Effector memory CD4-positive, alpha-beta T cell (primary cell): ENCODE data around the gene TMEM74B.

Experiments
- DNase-seq, 3 donors: peaks; one replicate each; pipeline ENCODE4 v3.0.0-alpha.2; 2020
- H3K27ac ChIP-seq: 2 replicates; pipeline ENCODE4 v1.7.0; 2013; ENCODE audit warnings: mild to moderate bottlenecking, low read length, moderate library complexity; ENCODE audit not compliant: insufficient read depth, poor library complexity, severe bottlenecking
- H3K27me3 ChIP-seq: replicated peaks from 2 replicates; pipeline ENCODE4 v1.7.0; 2013; ENCODE audit warnings: mild to moderate bottlenecking, low read length; ENCODE audit not compliant: insufficient read depth, control insufficient read depth, poor library complexity, severe bottlenecking
- H3K36me3 ChIP-seq: 2 replicates; pipeline ENCODE4 v1.7.0; 2013; ENCODE audit warnings: mild to moderate bottlenecking, low read length, moderate library complexity; ENCODE audit not compliant: control insufficient read depth, insufficient read depth
- H3K4me1 ChIP-seq: 2 replicates; pipeline ENCODE4 v1.7.0; 2013; ENCODE audit warnings: low read length, mild to moderate bottlenecking; ENCODE audit not compliant: control insufficient read depth, insufficient read depth, poor library complexity, severe bottlenecking
- H3K4me3 ChIP-seq: 2 replicates; pipeline ENCODE4 v1.7.0; 2013; ENCODE audit warnings: low read length, low read depth, mild to moderate bottlenecking; ENCODE audit not compliant: insufficient read depth, poor library complexity, severe bottlenecking
- H3K9me3 ChIP-seq: 2 replicates; pipeline ENCODE4 v1.7.0; 2013; ENCODE audit warnings: mild to moderate bottlenecking, low read length, moderate library complexity; ENCODE audit not compliant: control insufficient read depth

TMEM74B gene

DNA sequence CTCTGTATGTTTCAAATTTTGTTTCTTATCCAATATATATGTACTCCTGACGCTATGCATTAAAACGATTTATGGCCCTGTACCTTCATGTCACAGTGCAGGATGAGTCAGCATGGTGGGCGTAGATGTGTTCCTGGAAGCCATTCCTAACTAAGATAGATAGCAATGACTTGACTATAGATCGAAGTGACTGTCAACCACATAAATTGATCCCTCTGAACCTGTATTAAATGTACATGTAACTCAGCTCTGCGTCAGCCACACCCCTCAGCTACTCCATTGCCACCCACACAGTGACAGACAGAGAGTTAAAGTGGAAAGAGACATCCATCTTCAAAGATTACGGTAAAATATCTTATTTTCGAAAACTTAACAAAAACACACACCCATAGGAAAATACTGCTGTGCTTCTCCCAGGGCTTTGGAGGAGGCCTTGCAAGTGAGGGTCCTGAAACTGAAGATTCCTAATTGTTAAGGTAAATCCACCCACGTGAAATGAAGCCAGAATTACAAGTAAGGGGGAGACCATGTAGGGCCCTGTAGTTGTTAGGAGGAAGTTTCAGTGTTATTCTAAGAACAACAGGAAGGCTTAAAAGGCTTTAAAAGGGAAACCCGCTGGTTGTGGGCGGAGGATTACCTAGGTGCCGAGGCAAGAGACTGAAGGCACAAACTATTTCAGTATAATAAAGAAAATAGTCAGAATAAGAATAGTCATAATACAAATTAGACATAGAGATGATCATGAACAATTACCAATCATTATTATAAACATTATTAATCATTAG is 30.8 kb upstream of the TMEM74B start:
- Histone ChIP-seq H3K36me3 (no peaks in the 10 kb centered on the region), H3K4me3 (no peak overlapping the region), H3K27me3 (no peaks in the 10 kb centered on the region), H3K27ac (no peak overlapping the region), H3K4me1 (peaks cover 2% of the 10 kb centered on the region), H3K9me3 (no peaks in the 10 kb centered on the region)
- DNase-seq: no peak

DNA sequence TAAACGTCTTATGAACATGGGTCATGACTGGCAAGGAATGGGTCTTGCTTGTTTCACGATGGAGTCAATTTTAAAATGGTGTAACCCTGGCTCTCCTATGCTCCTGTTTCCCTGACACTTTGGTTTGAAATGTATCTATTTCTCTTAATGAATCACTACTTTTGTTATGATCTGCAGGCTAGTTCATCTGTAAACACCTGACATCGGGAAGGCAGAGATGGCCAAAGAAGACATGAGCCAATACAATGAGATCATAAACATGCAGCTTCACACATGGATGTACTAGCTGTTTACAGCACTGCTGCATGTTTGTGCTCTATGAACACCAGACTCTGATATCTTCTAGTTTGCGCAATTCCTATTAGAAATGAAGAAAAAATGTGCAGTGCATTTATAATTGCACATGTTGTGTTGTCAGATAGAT is 30.1 kb upstream of the TMEM74B start:
- H3K27me3 ChIP-seq: no peaks in the 10 kb centered on the region
- no peak for DNase-seq
- no peak overlapping the region for H3K4me3 ChIP-seq
- no peaks in the 10 kb centered on the region for H3K36me3 ChIP-seq
- H3K9me3 ChIP-seq: no peaks in the 10 kb centered on the region
- peaks cover 2% of the 10 kb centered on the region for H3K4me1 ChIP-seq
- H3K27ac ChIP-seq: no peak overlapping the region

DNA sequence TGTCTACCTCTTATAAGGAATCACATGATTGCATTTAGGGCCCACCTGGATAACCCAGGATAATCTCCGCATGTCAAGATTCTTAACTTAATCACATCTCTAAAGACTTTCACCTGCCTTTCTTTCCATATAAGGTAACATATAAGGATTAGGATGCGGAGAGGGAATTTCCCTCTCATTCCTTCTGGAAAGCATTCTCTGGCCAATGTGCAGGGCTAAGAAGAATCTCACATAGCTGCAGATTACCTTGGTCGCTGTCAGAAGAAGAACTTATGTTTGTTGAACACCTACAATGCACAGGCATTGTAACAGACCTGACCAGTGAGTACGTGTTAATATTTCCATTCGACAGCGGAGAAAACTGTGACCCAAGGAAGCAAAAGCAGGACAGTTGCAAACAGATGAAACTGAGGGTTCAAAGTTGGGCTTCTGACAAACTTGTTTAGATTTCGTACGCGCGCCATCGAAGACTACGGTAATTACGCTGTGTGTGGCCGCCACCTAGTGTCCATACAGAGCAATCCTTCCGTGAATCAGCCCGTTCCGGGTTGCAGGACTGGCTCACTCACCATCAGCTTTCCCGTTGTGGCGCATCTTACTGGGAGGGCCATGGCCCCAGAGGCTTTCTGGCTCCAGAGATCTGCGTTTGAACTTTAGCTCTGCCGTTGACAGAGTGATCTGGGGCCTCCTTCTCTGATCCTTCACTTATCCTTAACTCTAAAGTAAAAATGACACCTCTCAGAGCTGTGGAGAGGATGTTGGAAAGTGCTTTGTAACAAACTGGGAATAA is 28.0 kb upstream of the TMEM74B start:
- H3K36me3 ChIP-seq: no peaks in the 10 kb centered on the region
- peak; percentile 20 to 44 (median 33) for DNase-seq
- peaks cover 2% of the 10 kb centered on the region for H3K4me1 ChIP-seq
- no peaks in the 10 kb centered on the region for H3K9me3 ChIP-seq
- no peaks in the 10 kb centered on the region for H3K27me3 ChIP-seq
- no peak overlapping the region for H3K27ac ChIP-seq
- no peak overlapping the region for H3K4me3 ChIP-seq

DNA sequence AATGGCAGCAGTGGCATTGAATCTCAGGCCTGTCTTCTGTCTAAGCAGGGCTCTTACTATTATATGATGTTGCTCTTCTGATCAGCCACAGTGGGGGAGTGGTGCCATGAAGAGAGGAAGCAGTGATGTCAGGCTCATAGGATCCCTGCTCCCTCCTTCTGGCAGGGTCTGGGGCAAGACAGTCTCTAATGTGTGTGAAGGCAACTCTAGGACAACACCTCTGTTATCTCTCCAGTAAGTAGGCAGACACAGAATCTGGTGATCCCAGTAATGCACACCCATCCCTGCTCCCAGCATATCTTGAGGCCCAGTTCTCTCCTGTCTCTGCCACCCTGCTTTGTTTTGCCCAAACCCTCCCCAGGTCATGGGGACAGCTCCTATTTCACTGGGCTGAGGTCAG is 27.2 kb upstream of the TMEM74B start:
- Histone ChIP-seq H3K4me1 (peaks cover 2% of the 10 kb centered on the region), H3K27me3 (no peaks in the 10 kb centered on the region), H3K9me3 (no peaks in the 10 kb centered on the region), H3K4me3 (no peak overlapping the region), H3K27ac (no peak overlapping the region), H3K36me3 (no peaks in the 10 kb centered on the region)
- DNase-seq: no peak

DNA sequence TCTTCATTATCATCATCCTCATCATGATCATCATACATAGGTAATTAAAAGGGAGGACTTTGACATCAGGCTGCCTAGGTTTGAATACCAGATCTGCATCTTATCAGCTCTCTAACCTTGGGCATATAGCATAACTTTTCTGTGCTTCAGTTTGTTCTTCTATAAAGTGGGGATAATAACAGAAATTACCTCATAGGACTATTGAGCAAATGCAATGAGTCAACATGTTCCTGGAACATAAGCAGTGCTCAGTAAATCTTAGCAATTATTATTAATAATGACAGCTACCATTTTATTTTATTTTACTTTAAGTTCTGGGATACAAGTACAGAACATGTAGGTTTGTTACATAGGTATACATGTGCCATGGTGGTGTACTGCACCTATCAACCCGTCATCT is 25.7 kb upstream of the TMEM74B start:
- DNase-seq: no peak

DNA sequence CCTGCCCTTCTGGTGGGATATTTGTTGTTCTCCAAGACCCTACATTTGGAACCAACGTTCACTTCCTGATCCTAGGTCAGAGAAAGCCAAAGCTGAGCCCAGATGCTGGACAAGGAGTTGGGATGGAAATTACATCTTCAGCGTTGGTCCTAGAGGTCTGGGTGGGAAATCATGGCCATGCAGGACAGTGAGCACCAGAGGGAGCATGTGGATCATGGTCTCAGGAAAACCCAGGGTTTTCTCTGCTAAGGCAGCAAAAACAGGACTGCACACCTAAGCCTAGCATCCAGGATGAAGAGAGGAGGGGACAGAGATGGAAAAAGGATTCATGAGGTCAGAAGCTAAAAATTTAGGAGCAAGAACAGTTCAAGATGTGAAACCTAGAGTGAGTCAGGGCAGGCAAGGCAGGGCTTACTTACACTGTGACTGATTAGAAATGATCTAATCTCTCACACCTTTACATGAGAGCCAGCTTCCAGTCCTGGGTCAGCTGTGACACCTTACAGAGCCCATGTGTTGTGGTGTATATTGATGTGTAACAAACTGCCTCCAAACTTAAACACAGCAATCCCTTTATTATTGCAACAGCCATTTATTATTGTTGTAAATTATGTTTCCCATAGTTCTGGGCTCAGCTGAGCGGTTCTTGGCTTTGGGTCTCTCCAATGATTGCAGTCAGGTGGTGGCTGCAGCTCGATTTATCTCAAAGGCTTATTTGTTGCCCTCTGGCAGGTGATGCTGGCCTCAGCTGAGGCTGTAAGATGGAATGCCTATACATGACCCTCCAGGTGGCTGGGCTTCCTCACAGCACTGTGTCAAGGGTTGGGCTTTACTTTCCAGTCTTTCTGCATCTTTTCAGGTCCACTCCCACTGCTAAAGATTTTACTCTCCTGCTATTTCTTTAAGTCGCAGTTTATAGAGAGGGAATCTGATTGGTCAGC is 24.9 kb upstream of the TMEM74B start:
- no peaks in the 10 kb centered on the region for H3K36me3 ChIP-seq
- H3K4me1 ChIP-seq: peaks cover 2% of the 10 kb centered on the region
- no peak overlapping the region for H3K4me3 ChIP-seq
- no peak for DNase-seq
- H3K27me3 ChIP-seq: no peaks in the 10 kb centered on the region
- H3K9me3 ChIP-seq: no peaks in the 10 kb centered on the region
- no peak overlapping the region for H3K27ac ChIP-seq

More for the DNA sequence above, 25.7 kb upstream of the TMEM74B start:
- Histone ChIP-seq H3K4me3 (no peak overlapping the region), H3K9me3 (no peaks in the 10 kb centered on the region), H3K36me3 (no peaks in the 10 kb centered on the region), H3K27ac (no peak overlapping the region), H3K27me3 (no peaks in the 10 kb centered on the region), H3K4me1 (peaks cover 2% of the 10 kb centered on the region)

DNA sequence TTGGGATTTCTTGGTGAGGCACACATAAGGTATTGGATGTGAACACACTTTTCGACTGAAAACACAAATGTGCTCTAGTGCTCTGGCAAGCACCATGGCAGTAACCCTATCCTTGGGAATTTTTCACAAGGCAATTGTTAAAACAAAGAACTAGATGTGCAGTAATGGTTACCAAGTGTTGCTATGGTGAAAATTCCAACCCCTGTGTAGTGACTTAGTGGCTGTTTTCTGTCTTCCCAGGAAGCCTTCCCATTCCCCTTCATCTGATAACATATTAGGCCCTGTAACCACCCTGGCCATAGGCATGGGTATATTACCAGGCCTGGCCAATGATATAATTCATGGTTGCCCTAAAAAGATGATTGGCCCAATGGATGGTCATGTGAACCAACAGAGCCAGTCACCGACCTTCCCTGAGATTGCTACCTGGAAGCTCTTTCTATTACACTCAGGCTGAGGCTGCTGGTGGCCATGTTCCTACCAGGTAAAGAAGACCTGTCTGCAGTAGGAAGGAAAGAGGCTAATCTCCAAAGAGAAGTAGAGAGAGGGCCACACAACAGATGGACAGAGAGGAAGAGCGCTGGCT is 22.6 kb upstream of the TMEM74B start:
- no peak overlapping the region for H3K4me3 ChIP-seq
- no peaks in the 10 kb centered on the region for H3K36me3 ChIP-seq
- H3K4me1 ChIP-seq: no peaks in the 10 kb centered on the region
- no peaks in the 10 kb centered on the region for H3K9me3 ChIP-seq
- DNase-seq: no peak
- H3K27me3 ChIP-seq: no peaks in the 10 kb centered on the region
- no peak overlapping the region for H3K27ac ChIP-seq

DNA sequence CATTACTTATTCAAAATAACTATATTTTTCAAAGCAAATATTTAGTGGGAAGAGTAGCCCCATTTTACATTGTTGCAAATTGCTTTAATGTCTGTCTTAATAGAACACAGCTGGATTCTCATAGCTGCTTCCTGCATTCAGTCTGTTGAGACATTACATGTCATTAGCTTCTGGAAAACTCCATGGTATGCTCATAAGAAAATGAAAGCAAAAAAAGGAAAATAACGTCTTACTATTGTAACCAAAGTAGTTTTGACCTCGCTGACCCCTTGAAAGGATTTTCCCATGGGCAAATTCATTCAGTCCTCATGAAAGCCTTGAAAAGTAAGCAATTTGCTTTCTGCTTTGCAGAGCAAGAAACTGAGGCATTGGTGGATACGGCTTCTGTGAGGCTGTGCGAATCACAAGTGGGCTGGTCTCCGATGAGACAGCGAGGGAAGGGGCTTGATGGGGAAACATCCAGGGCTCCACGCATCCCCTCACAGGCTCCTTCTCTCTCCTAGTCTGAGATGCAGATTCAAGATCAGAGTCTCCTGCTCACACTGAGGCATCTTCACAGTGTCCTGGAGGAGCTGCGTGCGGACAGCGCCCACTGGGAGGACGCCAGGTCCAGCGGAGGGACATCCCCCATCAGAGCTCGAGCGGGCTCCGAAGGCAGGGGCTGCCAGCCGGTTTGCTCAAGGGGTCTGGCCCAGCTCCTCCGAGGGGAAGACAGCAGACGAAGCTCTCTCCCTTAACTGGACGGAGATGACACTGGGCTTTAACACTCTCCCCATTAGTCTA is 21.8 kb upstream of the TMEM74B start:
- Histone ChIP-seq H3K9me3 (no peaks in the 10 kb centered on the region), H3K27ac (no peak overlapping the region), H3K27me3 (no peaks in the 10 kb centered on the region), H3K36me3 (no peaks in the 10 kb centered on the region), H3K4me1 (no peaks in the 10 kb centered on the region), H3K4me3 (no peak overlapping the region)
- no peak for DNase-seq

DNA sequence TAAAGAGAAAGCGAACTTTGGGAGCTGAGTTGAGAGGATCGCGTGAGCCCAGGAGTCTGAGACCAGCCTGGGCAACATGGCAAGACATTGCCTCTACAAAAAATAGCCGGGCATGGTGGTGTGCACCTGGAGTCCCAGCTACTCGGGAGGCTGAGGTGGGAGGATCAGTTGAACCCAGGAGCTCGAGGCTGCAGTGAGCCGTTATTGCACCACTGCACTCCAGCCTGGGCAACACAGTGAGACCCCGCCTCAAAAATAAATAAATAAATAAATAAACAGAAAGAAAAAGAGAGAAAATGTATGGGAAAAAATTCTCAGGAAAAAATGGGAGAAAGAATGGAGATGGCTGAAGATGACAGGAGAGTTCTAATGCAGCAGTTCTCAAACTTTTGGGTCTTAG is 21.0 kb upstream of the TMEM74B start:
- H3K27me3 ChIP-seq: no peaks in the 10 kb centered on the region
- H3K4me1 ChIP-seq: no peaks in the 10 kb centered on the region
- no peak overlapping the region for H3K4me3 ChIP-seq
- no peaks in the 10 kb centered on the region for H3K9me3 ChIP-seq
- no peak for DNase-seq
- H3K27ac ChIP-seq: no peak overlapping the region
- H3K36me3 ChIP-seq: no peaks in the 10 kb centered on the region
